ENCODE measurements around the gene C17orf107.
A peak's percentile ranks its signal among the peaks of the same experiment; 100 is the strongest.
"Not testable (repeated sequence)": the region's sequence is repeated elsewhere in the genome, so short reads cannot be mapped to it uniquely, and the experiment has no call there.

C17orf107 gene

DNA sequence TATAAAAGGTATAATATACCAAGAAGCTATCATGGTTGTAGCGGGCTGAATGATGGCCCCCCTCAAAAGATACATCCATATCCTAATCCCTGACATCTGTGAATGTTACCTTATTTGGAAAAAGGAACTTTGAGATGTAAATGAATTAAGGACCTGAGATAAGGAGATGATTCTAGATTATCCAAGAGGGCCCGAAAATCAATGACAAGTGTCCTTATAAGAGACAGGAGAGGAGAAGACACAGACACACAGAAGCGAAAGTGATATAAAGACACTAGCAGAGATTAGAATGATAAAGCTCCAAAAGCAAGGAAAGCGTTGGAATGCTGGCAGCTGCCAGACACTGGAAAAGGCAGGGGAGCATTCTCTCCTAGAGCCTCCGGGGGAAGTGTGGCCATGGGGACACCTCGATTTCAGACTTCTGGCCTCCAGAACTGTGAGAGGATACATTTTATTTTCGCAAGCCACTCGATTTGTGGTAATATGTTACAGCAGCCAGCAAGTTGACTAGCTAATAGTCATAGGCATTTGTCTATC is 20.2 kb downstream of the C17orf107 start:
- Histone ChIP-seq H2BK5ac (ENCODE audit: low read depth, low read length, poor library complexity) (peak overlapping the region; percentile 21), H2AK5ac (ENCODE audit: low read length) (no peak overlapping the region), H3K4me2 (ENCODE audit: low read length) (no peak overlapping the region), H3K23ac (ENCODE audit: low read length) (no peak overlapping the region), H3K14ac (ENCODE audit: low read length) (no peak overlapping the region), H3K9ac (ENCODE audit: low read length) (no peak overlapping the region), H3K4me3 (ENCODE audit: low read depth, low read length) (no peak overlapping the region), H3K27me3 (ENCODE audit: insufficient read depth, low read length) (no peaks in the 10 kb centered on the region), H3K79me2 (ENCODE audit: control insufficient read depth, insufficient read depth, low read length, poor library complexity) (no peaks in the 10 kb centered on the region), H3K4ac (ENCODE audit: low read depth, low read length) (no peak overlapping the region), H2AFZ (ENCODE audit: insufficient read depth, low read length, poor library complexity) (no peak overlapping the region), H3K79me1 (ENCODE audit: low read length) (peaks cover 3% of the 10 kb centered on the region), H4K8ac (ENCODE audit: low read depth, low read length) (no peak overlapping the region), H2BK12ac (ENCODE audit: low read length) (no peak overlapping the region), H3K36me3 (ENCODE audit: control insufficient read depth in 1 of 2, insufficient read depth in 2 of 2, low read length in 2 of 2) (no peaks in the 10 kb centered on the region), H3K18ac (ENCODE audit: low read length) (no peak overlapping the region), H4K12ac (ENCODE audit: low read depth, low read length) (peak overlapping the region; percentile 18), H3K27ac (ENCODE audit: low read depth, low read length) (peak overlapping the region; percentile 56), H4K91ac (ENCODE audit: low read depth, low read length) (no peak overlapping the region), H2BK120ac (ENCODE audit: insufficient read depth, low read length, poor library complexity) (peak overlapping the region; percentile 51), H3K4me1 (ENCODE audit: control insufficient read depth in 1 of 2, insufficient read depth in 2 of 2, low read length in 2 of 2) (peaks cover 6 to 10% of the 10 kb centered on the region in 2 experiments), H3K9me3 (ENCODE audit: insufficient read depth, low read depth, low read length) (no peaks in the 10 kb centered on the region)
- peak in 1 of 2 donors; percentile 52 for DNase-seq
- WGBS (ENCODE audit: extremely low coverage, insufficient coverage, insufficient read length): no CpG with 5 or more reads among the region's 8 CpGs

DNA sequence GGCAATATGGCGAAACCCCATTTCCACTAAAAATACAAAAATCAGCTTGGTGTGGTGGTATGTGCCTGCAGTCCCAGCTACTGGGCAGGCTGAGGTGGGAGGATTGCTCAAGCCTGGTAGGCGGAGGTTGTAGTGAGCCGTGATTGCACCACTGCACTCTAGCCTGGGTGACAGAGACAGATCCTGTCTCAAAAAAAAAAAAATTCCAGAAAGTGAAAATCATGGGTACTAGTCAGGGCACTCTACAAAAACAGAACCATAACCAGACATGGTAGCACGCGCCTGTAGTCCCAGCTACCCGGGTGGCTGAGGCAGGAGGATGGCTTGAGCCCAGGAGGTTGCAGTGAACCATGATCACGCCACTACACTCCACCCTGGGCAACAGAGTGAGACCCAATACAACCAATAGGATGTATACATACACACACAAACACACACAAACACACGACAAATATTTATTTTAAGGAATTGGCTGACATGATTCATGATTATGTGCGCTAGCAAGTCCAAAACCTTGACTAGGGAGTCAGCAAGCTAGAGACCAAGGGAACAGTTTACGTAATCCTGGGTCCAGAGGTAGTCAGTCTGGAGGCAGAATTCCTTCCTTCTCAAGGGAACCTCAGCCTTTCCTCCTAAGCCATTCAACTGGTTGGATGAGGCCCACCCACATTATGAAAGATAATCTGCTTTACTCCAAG is 21.2 kb downstream of the C17orf107 start:
- Histone ChIP-seq H3K4me3 (ENCODE audit: low read depth, low read length) (no peak overlapping the region), H3K4me1 (ENCODE audit: control insufficient read depth in 1 of 2, insufficient read depth in 2 of 2, low read length in 2 of 2) (peaks cover 6 to 10% of the 10 kb centered on the region in 2 experiments)

DNA sequence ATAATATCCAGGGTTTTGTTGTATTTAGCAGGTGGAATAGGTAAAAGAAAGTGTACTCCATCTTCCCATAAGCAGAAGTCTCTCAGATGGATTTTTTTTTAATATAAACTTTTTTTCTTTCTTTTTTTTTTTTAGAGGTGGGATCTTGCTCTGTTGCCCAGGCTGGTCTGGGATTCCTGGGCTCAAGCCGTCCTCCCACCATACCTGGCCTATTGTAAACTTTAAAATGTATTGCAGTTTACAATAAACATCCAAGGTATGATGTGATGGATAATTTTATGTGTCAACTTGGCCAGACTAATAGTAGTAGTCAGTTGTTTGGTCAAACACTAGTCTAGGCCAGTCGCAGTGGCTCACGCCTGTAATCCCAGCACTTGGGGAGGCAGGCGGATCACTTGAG is 22.0 kb downstream of the C17orf107 start:
- no peak overlapping the region for H3K4ac ChIP-seq (ENCODE audit: low read depth, low read length)
- DNase-seq: no peak

More for the DNA sequence above, 21.2 kb downstream of the C17orf107 start:
- H2BK5ac ChIP-seq (ENCODE audit: low read depth, low read length, poor library complexity): no peak overlapping the region
- H2BK12ac ChIP-seq (ENCODE audit: low read length): peak overlapping the region; percentile 6
- H3K9ac ChIP-seq (ENCODE audit: low read length): no peak overlapping the region
- no CpG with 5 or more reads among the region's 10 CpGs for WGBS (ENCODE audit: extremely low coverage, insufficient coverage, insufficient read length)
- no peaks in the 10 kb centered on the region for H3K79me2 ChIP-seq (ENCODE audit: control insufficient read depth, insufficient read depth, low read length, poor library complexity)
- no peak overlapping the region for H3K18ac ChIP-seq (ENCODE audit: low read length)
- peak overlapping the region; percentile 22 for H3K27ac ChIP-seq (ENCODE audit: low read depth, low read length)
- no peaks in the 10 kb centered on the region for H3K27me3 ChIP-seq (ENCODE audit: insufficient read depth, low read length)
- H4K12ac ChIP-seq (ENCODE audit: low read depth, low read length): no peak overlapping the region
- no peak overlapping the region for H3K4me2 ChIP-seq (ENCODE audit: low read length)
- H4K91ac ChIP-seq (ENCODE audit: low read depth, low read length): peak overlapping the region; percentile 9
- H3K36me3 ChIP-seq (ENCODE audit: control insufficient read depth in 1 of 2, insufficient read depth in 2 of 2, low read length in 2 of 2): peaks cover 0 to under 1% of the 10 kb centered on the region in 2 experiments
- no peak overlapping the region for H2AFZ ChIP-seq (ENCODE audit: insufficient read depth, low read length, poor library complexity)
- no peak overlapping the region for H3K14ac ChIP-seq (ENCODE audit: low read length)
- peak overlapping the region; percentile 48 for H4K8ac ChIP-seq (ENCODE audit: low read depth, low read length)
- peak; percentile 87 to 92 for DNase-seq
- peak overlapping the region; percentile 12 for H2BK120ac ChIP-seq (ENCODE audit: insufficient read depth, low read length, poor library complexity)
- no peak overlapping the region for H3K23ac ChIP-seq (ENCODE audit: low read length)
- peaks cover 3% of the 10 kb centered on the region for H3K79me1 ChIP-seq (ENCODE audit: low read length)
- no peaks in the 10 kb centered on the region for H3K9me3 ChIP-seq (ENCODE audit: insufficient read depth, low read depth, low read length)
- H2AK5ac ChIP-seq (ENCODE audit: low read length): no peak overlapping the region
- H3K4ac ChIP-seq (ENCODE audit: low read depth, low read length): no peak overlapping the region

DNA sequence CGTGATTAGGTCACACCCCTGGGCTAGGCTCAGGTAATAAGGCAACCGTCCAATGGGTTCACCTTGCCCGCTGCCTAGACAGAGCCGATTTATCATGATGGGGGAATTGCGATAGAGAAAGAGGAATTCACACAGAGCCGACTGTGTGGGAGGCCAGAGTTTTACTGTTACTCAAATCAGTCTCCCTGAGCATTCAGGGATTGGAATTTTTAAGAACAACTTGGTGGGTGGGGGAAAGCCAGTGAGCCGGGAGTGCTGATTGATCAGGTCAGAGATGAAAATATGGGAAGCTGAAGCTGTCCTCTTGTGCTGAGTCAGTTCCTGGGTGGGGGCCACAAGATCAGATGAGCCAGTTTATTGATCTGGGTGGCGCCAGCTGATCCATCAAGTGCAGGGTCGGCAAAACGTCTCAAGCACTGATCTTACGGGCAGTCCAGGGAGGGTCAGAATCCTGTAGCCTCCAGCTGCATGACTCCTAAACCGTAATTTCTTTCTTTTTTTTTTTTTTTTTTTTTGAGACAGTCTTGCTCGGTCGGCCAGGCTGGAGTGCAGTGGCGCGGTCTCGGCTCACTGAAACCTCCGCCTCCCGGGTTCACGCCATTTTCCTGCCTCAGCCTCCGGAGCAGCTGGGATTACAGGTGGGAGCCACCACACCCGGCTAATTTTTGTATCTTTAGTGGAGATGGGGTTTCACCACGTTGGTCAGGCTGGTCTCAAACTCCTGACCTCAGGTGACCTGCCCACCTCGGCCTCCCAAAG is 27.4 kb downstream of the C17orf107 start:
- H2BK5ac ChIP-seq (ENCODE audit: low read depth, low read length, poor library complexity); H2BK120ac ChIP-seq (ENCODE audit: insufficient read depth, low read length, poor library complexity); H3K79me2 ChIP-seq (ENCODE audit: control insufficient read depth, insufficient read depth, low read length, poor library complexity); H3K23ac ChIP-seq (ENCODE audit: low read length); H4K8ac ChIP-seq (ENCODE audit: low read depth, low read length); H3K4me3 ChIP-seq (ENCODE audit: low read depth, low read length); H3K14ac ChIP-seq (ENCODE audit: low read length); H3K27ac ChIP-seq (ENCODE audit: low read depth, low read length); H2AFZ ChIP-seq (ENCODE audit: insufficient read depth, low read length, poor library complexity); H3K4me2 ChIP-seq (ENCODE audit: low read length); H3K18ac ChIP-seq (ENCODE audit: low read length); DNase-seq; H3K9me3 ChIP-seq (ENCODE audit: insufficient read depth, low read depth, low read length); H3K4ac ChIP-seq (ENCODE audit: low read depth, low read length); H3K9ac ChIP-seq (ENCODE audit: low read length); H4K12ac ChIP-seq (ENCODE audit: low read depth, low read length); H2AK5ac ChIP-seq (ENCODE audit: low read length); H3K79me1 ChIP-seq (ENCODE audit: low read length); H3K36me3 ChIP-seq (ENCODE audit: control insufficient read depth in 1 of 2, insufficient read depth in 2 of 2, low read length in 2 of 2); H4K91ac ChIP-seq (ENCODE audit: low read depth, low read length); H3K27me3 ChIP-seq (ENCODE audit: insufficient read depth, low read length); H2BK12ac ChIP-seq (ENCODE audit: low read length); H3K4me1 ChIP-seq (ENCODE audit: control insufficient read depth in 1 of 2, insufficient read depth in 2 of 2, low read length in 2 of 2): not testable (repeated sequence)
- no CpG with 5 or more reads among the region's 24 CpGs for WGBS (ENCODE audit: extremely low coverage, insufficient coverage, insufficient read length)

More for the DNA sequence above, 22.0 kb downstream of the C17orf107 start:
- Histone ChIP-seq H4K91ac (ENCODE audit: low read depth, low read length) (no peak overlapping the region), H3K23ac (ENCODE audit: low read length) (no peak overlapping the region), H3K14ac (ENCODE audit: low read length) (no peak overlapping the region), H4K8ac (ENCODE audit: low read depth, low read length) (no peak overlapping the region), H2BK120ac (ENCODE audit: insufficient read depth, low read length, poor library complexity) (no peak overlapping the region), H3K79me2 (ENCODE audit: control insufficient read depth, insufficient read depth, low read length, poor library complexity) (no peaks in the 10 kb centered on the region), H2AFZ (ENCODE audit: insufficient read depth, low read length, poor library complexity) (no peak overlapping the region), H3K9ac (ENCODE audit: low read length) (no peak overlapping the region), H3K27ac (ENCODE audit: low read depth, low read length) (no peak overlapping the region), H3K9me3 (ENCODE audit: insufficient read depth, low read depth, low read length) (no peaks in the 10 kb centered on the region), H3K4me1 (ENCODE audit: control insufficient read depth in 1 of 2, insufficient read depth in 2 of 2, low read length in 2 of 2) (peaks cover 6 to 10% of the 10 kb centered on the region in 2 experiments), H2AK5ac (ENCODE audit: low read length) (no peak overlapping the region), H3K36me3 (ENCODE audit: control insufficient read depth in 1 of 2, insufficient read depth in 2 of 2, low read length in 2 of 2) (peaks cover 0 to 1% of the 10 kb centered on the region in 2 experiments), H2BK5ac (ENCODE audit: low read depth, low read length, poor library complexity) (no peak overlapping the region), H3K79me1 (ENCODE audit: low read length) (peaks cover 3% of the 10 kb centered on the region), H3K4me3 (ENCODE audit: low read depth, low read length) (no peak overlapping the region), H3K4me2 (ENCODE audit: low read length) (no peak overlapping the region), H2BK12ac (ENCODE audit: low read length) (no peak overlapping the region), H4K12ac (ENCODE audit: low read depth, low read length) (no peak overlapping the region), H3K27me3 (ENCODE audit: insufficient read depth, low read length) (no peaks in the 10 kb centered on the region), H3K18ac (ENCODE audit: low read length) (no peak overlapping the region)
- no CpG with 5 or more reads among the region's 4 CpGs for WGBS (ENCODE audit: extremely low coverage, insufficient coverage, insufficient read length)

Measured in trophoblast cell (in vitro differentiated cells and primary cell).